ENCODE measurements around the gene FUT4. TPM values are rescaled to one million over a fixed set of nuclear protein-coding genes. Genes with fewer than 3 reads are reported as not detected.

The FUT4 gene
- polyA plus RNA-seq, 1 donor from 2014 or later, result 0.62 TPM

GRCh38 chr11:94545264-94546161 is 1.8 kb downstream of the FUT4 start:
- H3K4me3 ChIP-seq (ENCODE audit: low read length), result peak overlapping the region; percentile 68
- H3K9me3 ChIP-seq (ENCODE audit: low read length), result no peaks in the 10 kb centered on the region
- TF ChIP-seq POLR2AphosphoS5 (IDR thresholded peaks at IDR 0.05) (no peak), CTCF (IDR thresholded peaks at IDR 0.05; ENCODE audit: poor library complexity, severe bottlenecking) (no peak), SMC3 (conservative IDR thresholded peaks at IDR 0.05; ENCODE audit: poor library complexity) (no peak), EZH2 (IDR thresholded peaks at IDR 0.05; ENCODE audit: borderline replicate concordance, insufficient read depth, low read length, poor library complexity, severe bottlenecking) (no peak)
- H3F3A ChIP-seq (ENCODE audit: insufficient read depth, low read length, poor library complexity, severe bottlenecking), result no peaks in the 10 kb centered on the region
- no peaks in the 10 kb centered on the region for H4K20me1 ChIP-seq (ENCODE audit: insufficient read depth)
- H3K27ac ChIP-seq (ENCODE audit: low read length), result no peak overlapping the region
- no peaks in the 10 kb centered on the region for H3K79me2 ChIP-seq (replicated peaks; ENCODE audit: insufficient read depth, low read length)
- no peak overlapping the region for H2AFZ ChIP-seq (ENCODE audit: low read depth, low read length)
- H3K27me3 ChIP-seq (ENCODE audit: insufficient read depth, low read depth, low read length), result peaks cover 30% of the 10 kb centered on the region
- no peak overlapping the region for H3K9ac ChIP-seq (ENCODE audit: low read length)
- no peaks in the 10 kb centered on the region for H3K36me3 ChIP-seq (ENCODE audit: insufficient read depth, low read length)
- H3K4me2 ChIP-seq (ENCODE audit: low read length), result no peak overlapping the region
- H3K9me2 ChIP-seq (ENCODE audit: insufficient read depth, low read length), result no peaks in the 10 kb centered on the region

GRCh38 chr11:94546162-94546470 is 2.4 kb downstream of the FUT4 start:
- H3K4me3 ChIP-seq (ENCODE audit: low read length), result peak overlapping the region; percentile 68
- H3K4me2 ChIP-seq (ENCODE audit: low read length), result no peak overlapping the region
- no peak for TF ChIP-seq RAD21 (conservative IDR thresholded peaks at IDR 0.05)
- TF ChIP-seq SMC3 (conservative IDR thresholded peaks at IDR 0.05; ENCODE audit: poor library complexity), result no peak

GRCh38 chr11:94546886-94547285 is 3.2 kb downstream of the FUT4 start:
- Histone ChIP-seq H3K9me2 (ENCODE audit: insufficient read depth, low read length) (no peaks in the 10 kb centered on the region), H3K4me2 (ENCODE audit: low read length) (no peak overlapping the region), H3F3A (ENCODE audit: insufficient read depth, low read length, poor library complexity, severe bottlenecking) (no peaks in the 10 kb centered on the region), H3K79me2 (replicated peaks; ENCODE audit: insufficient read depth, low read length) (no peaks in the 10 kb centered on the region), H3K36me3 (ENCODE audit: insufficient read depth, low read length) (no peaks in the 10 kb centered on the region), H4K20me1 (ENCODE audit: insufficient read depth) (no peaks in the 10 kb centered on the region), H3K4me3 (ENCODE audit: low read length) (peak overlapping the region; percentile 9), H3K9me3 (ENCODE audit: low read length) (no peaks in the 10 kb centered on the region), H3K27ac (ENCODE audit: low read length) (no peak overlapping the region), H2AFZ (ENCODE audit: low read depth, low read length) (no peak overlapping the region), H3K27me3 (ENCODE audit: insufficient read depth, low read depth, low read length) (peaks cover 30% of the 10 kb centered on the region), H3K9ac (ENCODE audit: low read length) (no peak overlapping the region)
- TF ChIP-seq MXI1 (conservative IDR thresholded peaks at IDR 0.05; ENCODE audit: poor library complexity, severe bottlenecking) (no peak), EP300 (conservative IDR thresholded peaks at IDR 0.05; ENCODE audit: poor library complexity, severe bottlenecking) (no peak), CTCF (IDR thresholded peaks at IDR 0.05; ENCODE audit: poor library complexity, severe bottlenecking) (no peak), POLR2AphosphoS5 (IDR thresholded peaks at IDR 0.05) (no peak), TAF1 (IDR thresholded peaks at IDR 0.05; ENCODE audit: low read depth) (no peak), RAD21 (conservative IDR thresholded peaks at IDR 0.05) (no peak), SMC3 (conservative IDR thresholded peaks at IDR 0.05; ENCODE audit: poor library complexity) (no peak), EZH2 (IDR thresholded peaks at IDR 0.05; ENCODE audit: borderline replicate concordance, insufficient read depth, low read length, poor library complexity, severe bottlenecking) (no peak), REST (IDR thresholded peaks at IDR 0.05; ENCODE audit: borderline replicate concordance) (no peak)

More at GRCh38 chr11:94546162-94546470, 2.4 kb downstream of the FUT4 start:
- no peaks in the 10 kb centered on the region for H3F3A ChIP-seq (ENCODE audit: insufficient read depth, low read length, poor library complexity, severe bottlenecking)
- H4K20me1 ChIP-seq (ENCODE audit: insufficient read depth), result no peaks in the 10 kb centered on the region
- no peaks in the 10 kb centered on the region for H3K9me2 ChIP-seq (ENCODE audit: insufficient read depth, low read length)
- no peaks in the 10 kb centered on the region for H3K36me3 ChIP-seq (ENCODE audit: insufficient read depth, low read length)
- H3K27ac ChIP-seq (ENCODE audit: low read length), result no peak overlapping the region
- H2AFZ ChIP-seq (ENCODE audit: low read depth, low read length), result no peak overlapping the region
- H3K9ac ChIP-seq (ENCODE audit: low read length), result no peak overlapping the region
- H3K27me3 ChIP-seq (ENCODE audit: insufficient read depth, low read depth, low read length), result peaks cover 30% of the 10 kb centered on the region
- H3K79me2 ChIP-seq (replicated peaks; ENCODE audit: insufficient read depth, low read length), result no peaks in the 10 kb centered on the region
- H3K9me3 ChIP-seq (ENCODE audit: low read length), result no peaks in the 10 kb centered on the region
